ENCODE results near the gene WNT4. TPM values are rescaled to one million over a fixed set of nuclear protein-coding genes. Genes with fewer than 3 reads are reported as not detected.

WNT4 gene
- total and polyA plus RNA-seq, 11 donors = 0.04 to 0.38 (median 0.08) TPM; not detected in 3

GRCh38 chr1:22188914-22189313 lies 46.0 kb upstream of the WNT4 start:
- no peaks in the 10 kb centered on the region for H3K36me3 ChIP-seq
- no peak overlapping the region for H3K27ac ChIP-seq
- no peak for TF ChIP-seq POLR2A (IDR thresholded peaks at IDR 0.05)
- TF ChIP-seq, protein P1, sequence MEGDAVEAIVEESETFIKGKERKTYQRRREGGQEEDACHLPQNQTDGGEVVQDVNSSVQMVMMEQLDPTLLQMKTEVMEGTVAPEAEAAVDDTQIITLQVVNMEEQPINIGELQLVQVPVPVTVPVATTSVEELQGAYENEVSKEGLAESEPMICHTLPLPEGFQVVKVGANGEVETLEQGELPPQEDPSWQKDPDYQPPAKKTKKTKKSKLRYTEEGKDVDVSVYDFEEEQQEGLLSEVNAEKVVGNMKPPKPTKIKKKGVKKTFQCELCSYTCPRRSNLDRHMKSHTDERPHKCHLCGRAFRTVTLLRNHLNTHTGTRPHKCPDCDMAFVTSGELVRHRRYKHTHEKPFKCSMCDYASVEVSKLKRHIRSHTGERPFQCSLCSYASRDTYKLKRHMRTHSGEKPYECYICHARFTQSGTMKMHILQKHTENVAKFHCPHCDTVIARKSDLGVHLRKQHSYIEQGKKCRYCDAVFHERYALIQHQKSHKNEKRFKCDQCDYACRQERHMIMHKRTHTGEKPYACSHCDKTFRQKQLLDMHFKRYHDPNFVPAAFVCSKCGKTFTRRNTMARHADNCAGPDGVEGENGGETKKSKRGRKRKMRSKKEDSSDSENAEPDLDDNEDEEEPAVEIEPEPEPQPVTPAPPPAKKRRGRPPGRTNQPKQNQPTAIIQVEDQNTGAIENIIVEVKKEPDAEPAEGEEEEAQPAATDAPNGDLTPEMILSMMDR (IDR thresholded peaks at IDR 0.05) = no peak
- H3K4me3 ChIP-seq = no peak overlapping the region
- H3K9me3 ChIP-seq = no peaks in the 10 kb centered on the region
- WGBS, 4 donors = 81 to 85% (median 82%) methylated on average over 7 of the region's 7 CpGs
- no peak for DNase-seq
- intact Hi-C loops (cut with DNase I) = no loop called here
- H3K27me3 ChIP-seq = peaks cover 0 to 36% (median 4%) of the 10 kb centered on the region in 9 donors
- ATAC-seq = no peak
- H3K4me1 ChIP-seq = no peaks in the 10 kb centered on the region

DNA sequence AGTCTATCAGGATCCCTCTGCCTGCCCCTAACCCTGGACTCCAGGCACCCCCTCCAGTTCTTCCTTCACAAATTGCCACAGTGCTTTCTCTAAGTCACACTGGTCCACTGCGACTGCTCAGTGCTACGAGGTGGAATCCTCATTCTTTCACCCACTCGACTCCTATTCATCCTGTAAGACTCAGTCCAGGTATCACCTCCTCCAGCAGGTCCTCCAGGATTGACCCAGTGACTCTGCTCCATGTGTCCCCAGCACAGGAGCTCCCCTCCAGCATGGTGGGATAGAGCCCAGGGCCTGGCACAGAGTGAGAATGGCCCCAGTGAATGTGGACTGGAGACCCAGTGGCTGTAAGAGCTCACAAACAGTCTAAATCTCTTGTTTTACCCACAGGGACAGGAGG lies 45.5 kb upstream of the WNT4 start:
- H3K9me3 ChIP-seq = no peaks in the 10 kb centered on the region
- no peaks in the 10 kb centered on the region for H3K36me3 ChIP-seq
- DNase-seq (no peak), ATAC-seq (no peak)
- no peaks in the 10 kb centered on the region for H3K4me1 ChIP-seq
- intact Hi-C loops (cut with DNase I) = no loop called here
- no peak for TF ChIP-seq POLR2A (IDR thresholded peaks at IDR 0.05)
- TF ChIP-seq, protein P1 (IDR thresholded peaks at IDR 0.05) = no peak
- H3K27me3 ChIP-seq = peaks cover 0 to 40% (median 4%) of the 10 kb centered on the region in 9 donors
- WGBS, 4 donors = 81 to 91% (median 86%) methylated on average over 3 of the region's 3 CpGs
- no peak overlapping the region for H3K4me3 ChIP-seq
- H3K27ac ChIP-seq = no peak overlapping the region

GRCh38 chr1:22186311-22186710 lies 43.4 kb upstream of the WNT4 start:
- ATAC-seq = no peak
- no peak for DNase-seq
- TF ChIP-seq POLR2A (IDR thresholded peaks at IDR 0.05) = no peak
- TF ChIP-seq, protein P1 (IDR thresholded peaks at IDR 0.05) = no peak
- H3K36me3 ChIP-seq = no peaks in the 10 kb centered on the region
- no peak overlapping the region for H3K27ac ChIP-seq
- intact Hi-C loops (cut with DNase I) = no loop called here
- H3K4me1 ChIP-seq = no peaks in the 10 kb centered on the region
- WGBS, 4 donors = 85 to 92% (median 86%) methylated on average over 7 of the region's 7 CpGs
- no peak overlapping the region for H3K4me3 ChIP-seq
- no peaks in the 10 kb centered on the region for H3K9me3 ChIP-seq
- H3K27me3 ChIP-seq = peaks cover 0 to 57% (median 8%) of the 10 kb centered on the region in 9 donors

- no peak for TF ChIP-seq POLR2A (IDR thresholded peaks at IDR 0.05)
- TF ChIP-seq, protein P1 (IDR thresholded peaks at IDR 0.05) = no peak
- no peak overlapping the region for H3K4me3 ChIP-seq
- WGBS, 4 donors = 34 to 54% (median 40%) methylated on average over 12 to 21 of the region's 21 CpGs
- no peaks in the 10 kb centered on the region for H3K9me3 ChIP-seq
- peaks cover 0 to 58% (median 8%) of the 10 kb centered on the region in 9 donors for H3K27me3 ChIP-seq
- no peak overlapping the region for H3K27ac ChIP-seq
- intact Hi-C loops (cut with DNase I) = no loop called here
- ATAC-seq (no peak), DNase-seq (no peak)
- no peaks in the 10 kb centered on the region for H3K36me3 ChIP-seq
- no peaks in the 10 kb centered on the region for H3K4me1 ChIP-seq
Measured at GRCh38 chr1:22184892-22185612, 42.2 kb upstream of the WNT4 start.

All from heart left ventricle (tissue), 16 donors.